ENCODE results near the gene MVB12B. TPM values are rescaled to one million over a fixed set of nuclear protein-coding genes. Genes with fewer than 3 reads are reported as not detected.
A peak's percentile ranks its signal among the peaks of the same experiment; 100 is the strongest.

The MVB12B gene
- total RNA-seq, 4 donors from 2014 or later, result 27.2 to 36.9 (median 33.2) TPM

DNA sequence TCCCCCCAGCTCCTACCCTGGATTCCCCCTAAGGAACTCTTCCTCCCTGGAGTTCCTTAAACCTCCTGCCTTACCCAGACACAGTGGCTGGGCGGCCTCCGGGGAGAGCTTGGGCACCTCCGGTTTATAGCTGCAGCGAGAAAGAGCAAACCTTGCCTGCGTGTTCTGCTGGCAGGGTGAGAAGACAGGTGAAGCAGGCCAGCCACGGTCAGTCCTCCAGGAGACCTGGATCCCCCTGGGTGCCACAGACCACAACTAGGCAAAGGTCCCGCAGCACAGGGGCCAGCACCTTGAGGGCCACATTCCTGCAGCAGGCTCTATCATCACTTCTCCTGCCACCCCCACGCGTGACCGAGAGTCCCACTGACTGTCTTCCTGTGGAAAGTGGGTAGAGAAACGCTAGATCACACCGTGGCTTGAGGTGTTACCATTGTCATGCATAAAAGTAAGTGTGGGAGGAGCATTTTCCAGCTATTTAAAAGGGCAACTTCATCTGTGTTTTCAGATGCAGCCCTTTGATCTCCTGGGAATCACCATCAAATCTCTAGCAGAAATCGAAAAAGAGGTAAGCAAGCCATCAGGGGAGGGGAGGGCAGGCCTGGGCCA, 156.9 kb downstream of the MVB12B start:
- Histone ChIP-seq H3K36me3 (peaks cover 0 to 76% (median 0%) of the 10 kb centered on the region in 3 donors), H3K4me3 (no peak overlapping the region), H3K9me3 (no peaks in the 10 kb centered on the region), H3K4me1 (peaks cover 0 to 15% (median 0%) of the 10 kb centered on the region in 4 donors), H3K27me3 (no peaks in the 10 kb centered on the region), H3K27ac (no peak overlapping the region)
- WGBS, 2 donors, result 90 to 94% methylated on average over 13 of the region's 13 CpGs
- DNase-seq (ENCODE audit: low spot score in 2 of 2), result no peak
- TF ChIP-seq POLR2A (IDR thresholded peaks at IDR 0.05) (no peak), EP300 (IDR thresholded peaks at IDR 0.05) (no peak)
- TF ChIP-seq, protein P1, sequence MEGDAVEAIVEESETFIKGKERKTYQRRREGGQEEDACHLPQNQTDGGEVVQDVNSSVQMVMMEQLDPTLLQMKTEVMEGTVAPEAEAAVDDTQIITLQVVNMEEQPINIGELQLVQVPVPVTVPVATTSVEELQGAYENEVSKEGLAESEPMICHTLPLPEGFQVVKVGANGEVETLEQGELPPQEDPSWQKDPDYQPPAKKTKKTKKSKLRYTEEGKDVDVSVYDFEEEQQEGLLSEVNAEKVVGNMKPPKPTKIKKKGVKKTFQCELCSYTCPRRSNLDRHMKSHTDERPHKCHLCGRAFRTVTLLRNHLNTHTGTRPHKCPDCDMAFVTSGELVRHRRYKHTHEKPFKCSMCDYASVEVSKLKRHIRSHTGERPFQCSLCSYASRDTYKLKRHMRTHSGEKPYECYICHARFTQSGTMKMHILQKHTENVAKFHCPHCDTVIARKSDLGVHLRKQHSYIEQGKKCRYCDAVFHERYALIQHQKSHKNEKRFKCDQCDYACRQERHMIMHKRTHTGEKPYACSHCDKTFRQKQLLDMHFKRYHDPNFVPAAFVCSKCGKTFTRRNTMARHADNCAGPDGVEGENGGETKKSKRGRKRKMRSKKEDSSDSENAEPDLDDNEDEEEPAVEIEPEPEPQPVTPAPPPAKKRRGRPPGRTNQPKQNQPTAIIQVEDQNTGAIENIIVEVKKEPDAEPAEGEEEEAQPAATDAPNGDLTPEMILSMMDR (IDR thresholded peaks at IDR 0.05), result no peak

DNA sequence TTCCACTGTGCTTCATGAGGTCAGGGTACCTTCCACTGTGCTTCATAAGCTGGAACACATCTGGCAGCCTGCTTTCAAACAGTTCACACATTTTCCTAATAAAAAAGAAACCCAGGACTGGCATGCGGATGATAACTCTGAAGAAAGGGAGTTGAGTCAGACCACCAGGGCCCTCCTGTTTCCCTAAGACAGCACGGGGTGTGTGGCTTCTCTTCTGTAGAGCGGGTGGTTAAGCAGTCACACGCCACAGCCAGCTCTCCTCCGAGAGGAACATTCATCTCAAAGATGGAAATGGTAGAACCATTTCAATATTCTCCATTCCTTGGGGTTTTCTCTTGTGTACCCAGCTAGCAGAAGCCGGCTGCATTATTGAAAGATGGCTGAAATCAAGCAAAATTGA, 159.0 kb downstream of the MVB12B start:
- Histone ChIP-seq H3K27ac (no peak overlapping the region), H3K9me3 (no peaks in the 10 kb centered on the region), H3K4me1 (peaks cover 0 to 25% (median 0%) of the 10 kb centered on the region in 4 donors), H3K36me3 (peaks cover 0 to 63% (median 0%) of the 10 kb centered on the region in 3 donors), H3K27me3 (no peaks in the 10 kb centered on the region), H3K4me3 (no peak overlapping the region)
- TF ChIP-seq, protein P1 (IDR thresholded peaks at IDR 0.05), result no peak
- no peak for TF ChIP-seq POLR2A (IDR thresholded peaks at IDR 0.05)
- TF ChIP-seq EP300 (IDR thresholded peaks at IDR 0.05), result no peak
- 92 to 93% methylated on average over 6 of the region's 6 CpGs for WGBS, 2 donors
- no peak for DNase-seq (ENCODE audit: low spot score in 2 of 2)

DNA sequence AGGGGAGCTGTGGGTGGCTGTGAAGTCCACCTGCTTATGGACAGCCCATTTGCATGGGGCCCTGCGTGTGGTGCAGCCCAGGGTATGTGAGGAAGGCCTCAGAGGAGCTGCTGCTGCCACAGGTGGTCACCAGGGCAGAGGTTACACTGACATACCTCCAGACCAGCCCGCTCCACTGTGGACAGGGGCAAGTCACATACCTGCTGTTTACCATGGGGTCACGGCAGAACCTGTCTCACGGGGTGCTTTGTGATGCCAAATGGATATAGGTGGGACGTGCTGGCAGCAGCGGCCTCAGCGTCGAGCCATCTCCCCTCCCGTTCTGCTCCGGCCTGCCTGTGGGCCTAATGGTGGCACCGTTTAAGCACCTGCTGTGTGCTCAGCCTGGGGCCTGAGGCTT, 159.6 kb downstream of the MVB12B start:
- WGBS, 2 donors, result 88 to 89% methylated on average over 6 to 11 of the region's 11 CpGs
- Histone ChIP-seq H3K4me1 (peaks cover 0 to 31% (median 0%) of the 10 kb centered on the region in 4 donors), H3K4me3 (no peak overlapping the region), H3K36me3 (peaks cover 0 to 57% (median 0%) of the 10 kb centered on the region in 3 donors), H3K9me3 (no peaks in the 10 kb centered on the region), H3K27me3 (no peaks in the 10 kb centered on the region), H3K27ac (no peak overlapping the region)
- no peak for DNase-seq (ENCODE audit: low spot score in 2 of 2)
- no peak for TF ChIP-seq EP300 (IDR thresholded peaks at IDR 0.05)
- TF ChIP-seq, protein P1 (IDR thresholded peaks at IDR 0.05), result no peak
- no peak for TF ChIP-seq POLR2A (IDR thresholded peaks at IDR 0.05)

DNA sequence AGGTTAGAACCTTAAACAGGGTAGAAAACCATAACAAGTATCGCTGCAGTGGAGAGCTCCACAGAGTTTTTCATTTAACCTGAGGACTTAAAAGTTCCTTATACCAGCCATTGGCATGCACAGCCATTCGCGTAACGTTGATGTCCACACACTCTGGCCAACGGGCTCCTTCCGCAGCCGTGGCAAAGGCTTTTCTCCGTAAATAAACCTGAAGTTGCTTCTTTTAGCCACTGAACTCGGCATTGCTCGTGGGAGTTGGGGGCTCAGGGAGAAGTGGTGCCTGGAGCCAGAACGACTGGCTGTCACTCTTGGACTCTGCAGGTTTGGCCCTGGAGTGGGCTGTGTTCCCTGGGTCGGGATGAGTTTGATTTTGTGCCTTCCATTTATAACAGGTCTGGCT, 161.2 kb downstream of the MVB12B start:
- Histone ChIP-seq H3K4me1 (peaks cover 0 to 20% (median 0%) of the 10 kb centered on the region in 4 donors), H3K9me3 (no peaks in the 10 kb centered on the region), H3K4me3 (no peak overlapping the region), H3K27me3 (no peaks in the 10 kb centered on the region), H3K27ac (peak overlapping the region in 1 of 4 donors; percentile 29), H3K36me3 (peaks cover 0 to 48% (median 0%) of the 10 kb centered on the region in 3 donors)
- WGBS, 2 donors, result 77 to 82% methylated on average over 12 of the region's 12 CpGs
- TF ChIP-seq, protein P1 (IDR thresholded peaks at IDR 0.05), result no peak
- TF ChIP-seq EP300 (IDR thresholded peaks at IDR 0.05) (no peak), POLR2A (IDR thresholded peaks at IDR 0.05) (no peak)
- DNase-seq (ENCODE audit: low spot score in 2 of 2), result no peak

DNA sequence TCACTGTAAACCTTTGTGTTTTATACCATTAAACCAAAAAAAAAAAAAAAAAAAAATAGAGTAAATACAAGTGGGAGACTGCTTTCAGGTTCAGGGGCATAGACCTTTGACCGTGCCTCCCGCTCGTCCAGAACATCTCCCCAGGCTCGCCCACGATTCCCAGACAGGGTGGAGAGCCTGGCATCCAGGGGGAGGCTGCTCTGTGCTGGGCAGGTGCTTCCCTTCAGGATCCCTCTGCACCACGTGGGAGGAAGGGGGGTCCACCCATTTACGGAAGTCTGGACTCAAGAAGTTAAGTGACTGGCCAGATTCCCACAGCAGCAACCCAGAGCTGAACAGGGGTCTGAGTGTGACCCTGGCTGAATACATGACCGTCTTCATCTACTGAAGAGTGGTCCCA, 161.7 kb downstream of the MVB12B start:
- no peaks in the 10 kb centered on the region for H3K9me3 ChIP-seq
- peak overlapping the region in 1 of 4 donors; percentile 20 for H3K27ac ChIP-seq
- TF ChIP-seq POLR2A (IDR thresholded peaks at IDR 0.05) (no peak), EP300 (IDR thresholded peaks at IDR 0.05) (no peak)
- TF ChIP-seq, protein P1 (IDR thresholded peaks at IDR 0.05), result no peak
- peaks cover 0 to 19% (median 0%) of the 10 kb centered on the region in 4 donors for H3K4me1 ChIP-seq
- 53 to 55% methylated on average over 8 of the region's 8 CpGs for WGBS, 2 donors
- no peak for DNase-seq (ENCODE audit: low spot score in 2 of 2)
- H3K27me3 ChIP-seq, result no peaks in the 10 kb centered on the region
- H3K36me3 ChIP-seq, result peaks cover 0 to 44% (median 0%) of the 10 kb centered on the region in 3 donors
- H3K4me3 ChIP-seq, result no peak overlapping the region

Measured in tibial nerve (tissue), 4 donors.